Measurements from ENCODE around the gene SLC9C1.

The SLC9C1 gene

DNA sequence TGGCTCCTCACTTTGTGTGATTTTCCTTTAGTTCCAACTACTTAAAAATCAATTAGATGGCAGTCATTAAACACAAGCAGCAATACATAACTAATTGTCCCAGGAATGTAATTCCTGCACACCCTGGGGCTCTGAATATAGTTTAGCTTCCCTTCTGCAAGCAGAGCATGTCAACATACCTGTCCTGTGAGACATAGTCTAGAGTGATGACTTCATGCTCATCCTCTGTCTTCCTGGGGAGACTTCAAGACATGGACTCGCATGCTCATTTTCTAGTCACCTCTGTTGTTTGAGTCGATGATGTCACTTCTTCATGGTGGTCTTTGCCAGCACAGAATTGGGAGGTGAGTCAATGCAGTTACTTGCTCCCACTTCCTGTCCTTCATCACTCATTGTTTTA lies 192.1 kb downstream of the SLC9C1 start:
- Mint-ChIP-seq H3K27me3 (no peaks in the 10 kb centered on the region), H3K27ac (no peak overlapping the region), H3K4me3 (no peak overlapping the region), H3K9me3 (no peaks in the 10 kb centered on the region), H3K4me1 (peaks cover 13% of the 10 kb centered on the region), H3K36me3 (ENCODE audit: low read depth) (no peaks in the 10 kb centered on the region)
- ATAC-seq = no peak
- DNase-seq = no peak

DNA sequence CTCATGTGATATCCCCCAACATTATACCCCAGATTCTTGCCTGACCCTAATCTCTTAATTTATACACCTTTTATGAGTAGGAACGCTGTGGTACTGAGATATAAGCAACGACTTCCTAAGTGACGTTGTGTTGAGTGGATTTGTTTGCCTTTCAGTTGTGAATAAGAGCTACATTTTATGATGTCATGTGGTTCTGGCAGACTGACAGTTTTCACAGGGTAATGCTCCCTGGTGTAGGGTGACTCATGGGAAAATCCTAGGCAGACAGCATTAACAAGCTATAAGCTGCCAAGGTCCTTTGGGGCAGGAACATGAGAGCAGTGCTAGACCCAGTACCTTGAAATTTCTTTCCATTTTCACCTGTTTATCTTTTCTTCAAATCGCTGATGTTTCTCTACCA lies 196.6 kb downstream of the SLC9C1 start:
- H3K4me3 Mint-ChIP-seq = no peak overlapping the region
- H3K27ac Mint-ChIP-seq = no peak overlapping the region
- peak; percentile 99 for ATAC-seq
- peaks cover 26% of the 10 kb centered on the region for H3K4me1 Mint-ChIP-seq
- no peaks in the 10 kb centered on the region for H3K27me3 Mint-ChIP-seq
- no peaks in the 10 kb centered on the region for H3K9me3 Mint-ChIP-seq
- DNase-seq = no peak
- no peaks in the 10 kb centered on the region for H3K36me3 Mint-ChIP-seq (ENCODE audit: low read depth)

DNA sequence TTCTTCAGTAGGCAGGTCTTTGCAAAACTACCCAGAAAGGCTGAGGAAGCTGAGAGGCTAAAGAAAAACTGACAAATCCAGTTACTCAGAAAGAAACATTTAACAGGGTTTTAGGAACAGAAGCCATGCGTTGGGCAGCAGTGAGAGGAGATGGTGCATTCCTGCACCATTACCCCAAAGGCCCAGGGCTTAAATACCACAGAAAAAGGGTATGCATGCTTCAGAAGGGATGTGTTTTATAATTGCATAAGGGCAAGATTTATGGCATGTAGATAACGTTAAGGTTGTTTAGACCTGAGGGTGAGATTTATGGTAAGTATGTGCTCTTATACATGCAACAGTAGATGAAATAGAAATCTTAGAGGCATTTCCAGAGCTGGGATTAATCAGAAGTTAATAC lies 197.8 kb downstream of the SLC9C1 start:
- Mint-ChIP-seq H3K27ac (no peak overlapping the region), H3K36me3 (ENCODE audit: low read depth) (no peaks in the 10 kb centered on the region), H3K27me3 (no peaks in the 10 kb centered on the region), H3K9me3 (no peaks in the 10 kb centered on the region), H3K4me3 (no peak overlapping the region), H3K4me1 (peaks cover 29% of the 10 kb centered on the region)
- DNase-seq (no peak), ATAC-seq (no peak)

DNA sequence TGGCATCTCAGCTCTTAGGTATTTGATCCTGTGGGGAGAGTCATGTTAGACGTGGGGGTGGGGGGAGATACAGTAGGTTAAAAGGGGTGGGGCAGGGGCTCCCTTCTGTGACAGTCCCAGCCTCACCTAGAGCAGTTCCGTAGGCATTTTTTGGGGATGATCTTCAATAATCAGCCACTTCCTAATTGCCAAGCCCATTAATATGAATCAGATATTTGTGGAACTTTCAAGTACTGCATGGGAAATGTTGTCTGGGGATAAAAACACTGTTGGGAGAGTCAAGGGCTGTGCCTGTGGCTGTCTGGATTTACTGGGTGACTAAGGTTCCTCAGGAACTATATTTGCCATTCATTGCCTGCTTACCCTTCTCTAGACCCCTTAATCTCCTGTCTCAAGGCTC lies 198.3 kb downstream of the SLC9C1 start:
- Mint-ChIP-seq H3K4me1 (peaks cover 33% of the 10 kb centered on the region), H3K27ac (no peak overlapping the region), H3K27me3 (no peaks in the 10 kb centered on the region), H3K36me3 (ENCODE audit: low read depth) (no peaks in the 10 kb centered on the region), H3K4me3 (no peak overlapping the region), H3K9me3 (no peaks in the 10 kb centered on the region)
- ATAC-seq = no peak
- DNase-seq = no peak

DNA sequence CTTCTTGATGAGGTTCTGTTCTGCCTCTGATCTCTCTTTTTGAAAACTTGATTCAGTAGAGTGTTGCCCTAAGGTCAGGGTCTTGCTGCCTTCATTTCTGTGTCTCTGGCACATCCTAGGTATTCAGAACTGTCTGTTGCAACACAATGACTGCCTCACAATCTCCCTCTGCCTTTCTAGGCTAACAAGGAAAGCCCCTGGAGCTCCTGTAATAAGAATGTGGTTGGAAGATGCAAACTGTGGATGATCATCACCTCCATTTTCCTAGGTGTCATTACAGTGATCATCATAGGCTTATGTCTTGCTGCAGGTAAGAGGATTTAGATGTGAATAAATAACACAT lies 200.9 kb downstream of the SLC9C1 start:
- no peak overlapping the region for H3K27ac Mint-ChIP-seq
- H3K36me3 Mint-ChIP-seq (ENCODE audit: low read depth) = no peaks in the 10 kb centered on the region

DNA sequence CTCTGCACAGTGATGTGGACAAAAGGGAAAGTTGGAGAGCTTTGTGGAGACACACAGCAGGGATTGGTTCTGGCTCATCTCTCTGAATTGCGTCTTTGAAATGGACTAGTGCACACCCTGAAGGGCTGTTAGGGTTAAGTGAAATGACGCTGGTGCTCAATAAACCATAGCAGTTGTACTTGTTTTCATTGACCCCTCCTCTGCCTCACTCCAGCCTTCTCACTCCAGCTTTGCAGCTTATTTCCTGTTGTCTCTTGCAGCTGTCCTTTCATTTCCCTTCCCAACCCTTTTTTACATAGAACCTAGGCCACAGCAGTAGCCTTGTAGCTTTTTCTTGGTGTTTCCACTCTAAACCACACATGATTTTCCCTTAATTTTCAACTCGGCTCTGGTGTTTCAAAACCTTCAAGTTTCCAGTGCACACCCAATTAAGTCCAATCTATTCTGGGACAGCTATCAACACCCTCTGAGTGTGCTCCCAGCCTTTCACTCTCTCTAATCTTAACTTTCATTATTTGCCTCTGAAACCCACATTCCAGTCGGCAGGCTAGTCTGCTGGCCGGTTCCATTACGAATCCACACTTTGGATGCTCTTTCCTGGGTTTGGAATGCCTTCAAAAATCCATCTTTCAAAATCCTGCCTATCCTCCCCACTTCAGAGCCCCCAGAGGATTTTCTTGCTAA lies 201.4 kb downstream of the SLC9C1 start:
- Mint-ChIP-seq H3K27me3 (peaks cover 6% of the 10 kb centered on the region), H3K4me1 (peaks cover 33% of the 10 kb centered on the region), H3K4me3 (no peak overlapping the region), H3K36me3 (ENCODE audit: low read depth) (no peaks in the 10 kb centered on the region), H3K9me3 (no peaks in the 10 kb centered on the region), H3K27ac (peak overlapping the region; percentile 4)
- DNase-seq = no peak
- ATAC-seq = no peak

More for the DNA sequence above, 200.9 kb downstream of the SLC9C1 start:
- Mint-ChIP-seq H3K4me1 (peaks cover 36% of the 10 kb centered on the region), H3K27me3 (peaks cover 2% of the 10 kb centered on the region), H3K4me3 (no peak overlapping the region), H3K9me3 (no peaks in the 10 kb centered on the region)
- no peak for DNase-seq
- ATAC-seq = no peak

DNA sequence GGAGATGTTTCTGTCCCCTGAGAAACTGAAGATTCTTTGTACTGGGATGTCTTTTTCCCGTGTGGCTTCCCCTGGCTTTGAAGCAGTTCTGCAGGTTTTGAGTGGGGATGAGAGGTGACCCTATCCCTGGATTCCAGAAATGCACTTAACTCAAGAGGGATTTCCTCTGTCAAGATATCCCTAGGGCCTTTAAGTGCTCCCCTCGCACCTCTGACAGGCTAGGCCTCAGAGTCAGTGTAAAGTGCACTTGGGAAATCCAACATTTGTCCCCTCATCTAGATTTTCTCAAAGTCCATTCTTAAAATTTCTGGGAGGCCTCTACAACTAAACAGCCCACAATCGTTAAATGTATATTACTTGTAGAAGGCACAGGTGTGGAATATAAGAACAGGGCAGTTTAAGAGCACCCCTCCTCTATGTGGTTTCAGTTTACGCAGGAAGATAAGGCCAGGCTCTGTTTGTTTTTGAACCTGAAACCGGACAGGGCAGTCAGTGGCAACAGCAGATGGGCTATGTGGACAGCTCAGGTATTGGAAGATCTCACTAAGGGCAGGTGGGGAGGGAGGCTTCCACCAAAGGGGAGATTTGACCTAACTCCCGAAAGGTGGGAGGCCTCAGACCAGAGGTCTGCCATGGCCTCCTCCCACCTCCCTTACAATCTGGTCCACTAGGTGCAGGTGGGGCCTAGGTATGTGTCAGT lies 203.0 kb downstream of the SLC9C1 start:
- Mint-ChIP-seq H3K36me3 (ENCODE audit: low read depth) (no peaks in the 10 kb centered on the region), H3K4me1 (peaks cover 32% of the 10 kb centered on the region), H3K27me3 (peaks cover 15% of the 10 kb centered on the region), H3K4me3 (no peak overlapping the region), H3K27ac (no peak overlapping the region), H3K9me3 (no peaks in the 10 kb centered on the region)
- DNase-seq (no peak), ATAC-seq (no peak)

Measured in activated naive CD8-positive, alpha-beta T cell treated with anti-CD3 and anti-CD28 coated beads, Interleukin-2, amount 50 U/mL, for 24 hours (primary cell).